HepG2 (cell line): ENCODE data around the gene SLC9A9.

Experiments used
- CTCF ChIP-seq: sonication (generic); formaldehyde crosslinking; IDR thresholded peaks from 2 replicates; pipeline ENCODE4 v1.5.0; 2020; ENCODE audit warnings: mild to moderate bottlenecking, missing genetic modification reagents, moderate library complexity
- DNMT3B ChIP-seq: conservative IDR thresholded peaks from 2 replicates; pipeline ENCODE4 v1.6.1; 2016; ENCODE audit warnings: missing biosample characterization, control low read depth
- ELF1 ChIP-seq: sonication (generic); formaldehyde crosslinking; IDR thresholded peaks from 2 replicates; pipeline ENCODE4 v1.4.0; 2020; ENCODE audit warnings: missing genetic modification reagents
- HHEX ChIP-seq: IDR thresholded peaks from 2 replicates; pipeline ENCODE4 v1.6.1; 2016; ENCODE audit warnings: control low read depth
- MXI1 ChIP-seq: IDR thresholded peaks from 3 replicates; pipeline ENCODE4 v1.6.1; 2012; ENCODE audit warnings: low read depth, low read length, inconsistent platforms, borderline replicate concordance
- POLR2A ChIP-seq, 2 experiments: IDR thresholded peaks; 2 replicates each; pipeline ENCODE4 v1.6.1; 2011; ENCODE audit warnings: low read depth in 2 of 2, low read length in 2 of 2, mild to moderate bottlenecking in 1 of 2, moderate library complexity in 1 of 2; ENCODE audit not compliant: insufficient read depth in 1 of 2
- REST ChIP-seq, 2 experiments: IDR thresholded peaks; 2 replicates each; pipeline ENCODE4 v1.6.1; 2011 to 2012; ENCODE audit warnings: low read length in 2 of 2, borderline replicate concordance in 1 of 2, low read depth in 1 of 2, mild to moderate bottlenecking in 1 of 2, moderate library complexity in 1 of 2
- USF2 ChIP-seq, 2 experiments: sonication (generic) in 1 of 2; formaldehyde crosslinking in 1 of 2; IDR thresholded peaks; 2 replicates each; pipeline versions ENCODE4 v1.5.1 to v1.6.1; 2011 to 2020; ENCODE audit warnings: borderline replicate concordance in 1 of 2, low read depth in 1 of 2, low read length in 1 of 2, mild to moderate bottlenecking in 1 of 2, missing genetic modification reagents in 1 of 2, moderate library complexity in 1 of 2
- ZNF354B ChIP-seq: sonication (generic); formaldehyde crosslinking; IDR thresholded peaks from 2 replicates; pipeline ENCODE4 v1.8.0; 2022; ENCODE audit warnings: mild to moderate bottlenecking, missing genetic modification reagents
- ZNF83 ChIP-seq: sonication (generic); formaldehyde crosslinking; IDR thresholded peaks from 2 replicates; pipeline ENCODE4 v1.4.0; 2020; ENCODE audit warnings: missing genetic modification reagents, mild to moderate bottlenecking, borderline replicate concordance
- ZZZ3 ChIP-seq: sonication (generic); formaldehyde crosslinking; IDR thresholded peaks from 2 replicates; pipeline ENCODE4 v1.4.0; 2020; ENCODE audit warnings: missing genetic modification reagents, mild to moderate bottlenecking, borderline replicate concordance
- TF ChIP-seq, protein P1 (sequence below): sonication (generic); formaldehyde crosslinking; IDR thresholded peaks from 2 replicates; pipeline ENCODE4 v1.4.0; 2020; ENCODE audit warnings: missing genetic modification reagents, borderline replicate concordance

DNA sequence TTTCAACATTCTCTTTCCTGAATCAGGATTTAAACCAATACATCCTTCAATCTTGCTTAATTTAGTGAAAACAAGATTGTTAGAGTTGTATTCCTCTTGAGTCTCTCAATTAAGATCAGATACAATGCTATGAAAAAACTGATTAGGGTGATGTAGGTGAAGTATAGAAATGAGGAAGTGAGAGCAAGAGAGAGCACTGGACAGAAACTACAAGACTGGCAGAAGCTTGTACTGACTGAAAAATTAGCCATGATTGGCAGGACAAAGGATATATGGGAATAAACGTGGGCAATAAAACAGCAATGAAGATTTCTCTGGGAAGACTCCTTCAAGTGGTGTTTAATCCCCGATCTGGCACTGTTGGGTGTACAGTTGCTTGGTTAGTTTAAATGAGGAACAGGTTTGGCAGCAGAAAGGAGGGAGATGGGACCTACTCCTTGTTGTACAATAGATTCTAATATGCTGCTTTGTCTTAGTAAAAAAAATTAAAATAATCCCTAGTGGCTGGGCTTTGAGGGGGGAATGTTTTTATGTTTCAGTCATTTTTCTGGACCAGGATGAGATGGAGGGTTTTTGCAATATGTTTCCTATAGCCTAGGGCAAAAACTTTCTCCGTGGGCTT lies 252.7 kb downstream of the SLC9A9 start:
- no peak for TF ChIP-seq ZNF354B (CRISPR knock-in tag)
- no peak for TF ChIP-seq ELF1
- TF ChIP-seq, protein P1, sequence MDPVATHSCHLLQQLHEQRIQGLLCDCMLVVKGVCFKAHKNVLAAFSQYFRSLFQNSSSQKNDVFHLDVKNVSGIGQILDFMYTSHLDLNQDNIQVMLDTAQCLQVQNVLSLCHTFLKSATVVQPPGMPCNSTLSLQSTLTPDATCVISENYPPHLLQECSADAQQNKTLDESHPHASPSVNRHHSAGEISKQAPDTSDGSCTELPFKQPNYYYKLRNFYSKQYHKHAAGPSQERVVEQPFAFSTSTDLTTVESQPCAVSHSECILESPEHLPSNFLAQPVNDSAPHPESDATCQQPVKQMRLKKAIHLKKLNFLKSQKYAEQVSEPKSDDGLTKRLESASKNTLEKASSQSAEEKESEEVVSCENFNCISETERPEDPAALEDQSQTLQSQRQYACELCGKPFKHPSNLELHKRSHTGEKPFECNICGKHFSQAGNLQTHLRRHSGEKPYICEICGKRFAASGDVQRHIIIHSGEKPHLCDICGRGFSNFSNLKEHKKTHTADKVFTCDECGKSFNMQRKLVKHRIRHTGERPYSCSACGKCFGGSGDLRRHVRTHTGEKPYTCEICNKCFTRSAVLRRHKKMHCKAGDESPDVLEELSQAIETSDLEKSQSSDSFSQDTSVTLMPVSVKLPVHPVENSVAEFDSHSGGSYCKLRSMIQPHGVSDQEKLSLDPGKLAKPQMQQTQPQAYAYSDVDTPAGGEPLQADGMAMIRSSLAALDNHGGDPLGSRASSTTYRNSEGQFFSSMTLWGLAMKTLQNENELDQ (CRISPR knock-in tag), result no peak
- TF ChIP-seq USF2 (IDR thresholded peaks at IDR 0.05; ENCODE audit: low read depth, low read length), result no peak
- no peak for TF ChIP-seq USF2 (CRISPR knock-in tag; IDR thresholded peaks at IDR 0.05; ENCODE audit: borderline replicate concordance)
- TF ChIP-seq REST (IDR thresholded peaks at IDR 0.05; ENCODE audit: borderline replicate concordance in 1 of 2, low read depth in 1 of 2, low read length in 2 of 2), result no peak
- TF ChIP-seq MXI1, result no peak
- no peak for TF ChIP-seq POLR2A (IDR thresholded peaks at IDR 0.05; ENCODE audit: insufficient read depth in 1 of 2, low read depth in 2 of 2, low read length in 2 of 2)
- no peak for TF ChIP-seq DNMT3B (CRISPR knock-in tag)
- no peak for TF ChIP-seq CTCF
- no peak for TF ChIP-seq ZZZ3 (CRISPR knock-in tag)
- TF ChIP-seq HHEX (CRISPR knock-in tag), result no peak
- no peak for TF ChIP-seq ZNF83 (CRISPR knock-in tag)
